PFSK-1 (cell line): Measurements from ENCODE around the gene CELSR1.

Source experiments
- FOXP2 ChIP-seq: optimal IDR thresholded peaks from 2 replicates; pipeline ENCODE3; 2011; ENCODE audit warnings: borderline replicate concordance, control low read depth, inconsistent platforms; ENCODE audit not compliant: insufficient read depth; ENCODE audit errors: extremely low read length, extremely low read depth
- POLR2AphosphoS5 ChIP-seq: IDR thresholded peaks from 2 replicates; pipeline ENCODE4 v1.6.1; 2012; ENCODE audit warnings: low read depth, mild to moderate bottlenecking, control low read depth, low read length, moderate library complexity
- SIN3A ChIP-seq: IDR thresholded peaks from 2 replicates; pipeline ENCODE4 v1.6.1; 2012; ENCODE audit warnings: mild to moderate bottlenecking, low read length, moderate library complexity, borderline replicate concordance; ENCODE audit not compliant: insufficient read depth
- TAF1 ChIP-seq: IDR thresholded peaks from 2 replicates; pipeline ENCODE4 v1.6.1; 2012; ENCODE audit warnings: low read length, control low read depth, borderline replicate concordance; ENCODE audit not compliant: insufficient read depth
- TF ChIP-seq, protein P1 (sequence below), 2 experiments: IDR thresholded peaks; 2 replicates each; pipeline versions ENCODE4 v1.6.1 to v1.8.0; 2011 to 2012; ENCODE audit warnings: low read depth in 2 of 2, low read length in 2 of 2, control low read depth in 1 of 2, inconsistent platforms in 1 of 2, mild to moderate bottlenecking in 1 of 2, moderate library complexity in 1 of 2; ENCODE audit not compliant: insufficient read depth in 1 of 2

Gene CELSR1

DNA sequence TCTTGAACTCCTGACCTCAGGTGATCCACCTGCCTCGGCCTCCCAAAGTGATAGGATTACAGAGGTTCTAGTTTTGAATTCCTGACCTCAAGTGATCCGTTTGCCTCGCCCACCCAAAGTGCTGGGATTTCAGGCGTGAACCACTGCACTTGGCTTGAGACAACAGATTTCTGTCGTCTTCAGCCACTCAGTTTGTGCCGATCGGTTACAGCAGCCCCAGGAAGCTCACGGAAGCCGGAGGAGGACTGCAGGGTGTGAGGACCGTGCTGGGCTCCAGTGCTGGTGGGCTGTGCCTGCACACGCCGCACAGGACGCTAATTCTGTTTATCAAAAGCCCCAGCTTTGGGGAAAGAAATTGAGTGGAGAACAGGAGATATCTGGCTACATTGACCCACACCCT lies 82.0 kb downstream of the CELSR1 start:
- TF ChIP-seq, protein P1, sequence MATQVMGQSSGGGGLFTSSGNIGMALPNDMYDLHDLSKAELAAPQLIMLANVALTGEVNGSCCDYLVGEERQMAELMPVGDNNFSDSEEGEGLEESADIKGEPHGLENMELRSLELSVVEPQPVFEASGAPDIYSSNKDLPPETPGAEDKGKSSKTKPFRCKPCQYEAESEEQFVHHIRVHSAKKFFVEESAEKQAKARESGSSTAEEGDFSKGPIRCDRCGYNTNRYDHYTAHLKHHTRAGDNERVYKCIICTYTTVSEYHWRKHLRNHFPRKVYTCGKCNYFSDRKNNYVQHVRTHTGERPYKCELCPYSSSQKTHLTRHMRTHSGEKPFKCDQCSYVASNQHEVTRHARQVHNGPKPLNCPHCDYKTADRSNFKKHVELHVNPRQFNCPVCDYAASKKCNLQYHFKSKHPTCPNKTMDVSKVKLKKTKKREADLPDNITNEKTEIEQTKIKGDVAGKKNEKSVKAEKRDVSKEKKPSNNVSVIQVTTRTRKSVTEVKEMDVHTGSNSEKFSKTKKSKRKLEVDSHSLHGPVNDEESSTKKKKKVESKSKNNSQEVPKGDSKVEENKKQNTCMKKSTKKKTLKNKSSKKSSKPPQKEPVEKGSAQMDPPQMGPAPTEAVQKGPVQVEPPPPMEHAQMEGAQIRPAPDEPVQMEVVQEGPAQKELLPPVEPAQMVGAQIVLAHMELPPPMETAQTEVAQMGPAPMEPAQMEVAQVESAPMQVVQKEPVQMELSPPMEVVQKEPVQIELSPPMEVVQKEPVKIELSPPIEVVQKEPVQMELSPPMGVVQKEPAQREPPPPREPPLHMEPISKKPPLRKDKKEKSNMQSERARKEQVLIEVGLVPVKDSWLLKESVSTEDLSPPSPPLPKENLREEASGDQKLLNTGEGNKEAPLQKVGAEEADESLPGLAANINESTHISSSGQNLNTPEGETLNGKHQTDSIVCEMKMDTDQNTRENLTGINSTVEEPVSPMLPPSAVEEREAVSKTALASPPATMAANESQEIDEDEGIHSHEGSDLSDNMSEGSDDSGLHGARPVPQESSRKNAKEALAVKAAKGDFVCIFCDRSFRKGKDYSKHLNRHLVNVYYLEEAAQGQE (IDR thresholded peaks at IDR 0.05; ENCODE audit: insufficient read depth in 1 of 2, low read depth in 2 of 2, low read length in 2 of 2) = no peak
- no peak for TF ChIP-seq FOXP2
- no peak for TF ChIP-seq TAF1
- no peak for TF ChIP-seq POLR2AphosphoS5

GRCh38 chr22:46454504-46455269 lies 82.7 kb downstream of the CELSR1 start:
- TF ChIP-seq TAF1 (no peak), POLR2AphosphoS5 (no peak), SIN3A (no peak), FOXP2 (no peak)
- TF ChIP-seq, protein P1 (IDR thresholded peaks at IDR 0.05; ENCODE audit: insufficient read depth in 1 of 2, low read depth in 2 of 2, low read length in 2 of 2) = no peak

GRCh38 chr22:46453829-46454503 lies 83.5 kb downstream of the CELSR1 start:
- TF ChIP-seq TAF1 (no peak), POLR2AphosphoS5 (no peak), FOXP2 (no peak), SIN3A (no peak)
- TF ChIP-seq, protein P1 (IDR thresholded peaks at IDR 0.05; ENCODE audit: insufficient read depth in 1 of 2, low read depth in 2 of 2, low read length in 2 of 2) = no peak

- TF ChIP-seq, protein P1 (IDR thresholded peaks at IDR 0.05; ENCODE audit: insufficient read depth in 1 of 2, low read depth in 2 of 2, low read length in 2 of 2) = no peak
- TF ChIP-seq POLR2AphosphoS5 (no peak), FOXP2 (no peak), SIN3A (no peak), TAF1 (no peak)
Measured at GRCh38 chr22:46453006-46453828, 84.2 kb downstream of the CELSR1 start.
